ENCODE results near the gene SMIM12.

- TF ChIP-seq CTCF (IDR thresholded peaks at IDR 0.05; ENCODE audit: low read depth, low read length) (no peak), EZH2phosphoT487 (IDR thresholded peaks at IDR 0.05; ENCODE audit: low read depth) (no peak)
These were observed 27.8 kb downstream of the SMIM12 start for GRCh38 chr1:34831721-34832246.

Measured in OCI-LY3 (cell line).